Activated CD8-positive, alpha-beta memory T cell treated with anti-CD3 and anti-CD28 coated beads, Interleukin-2, amount 50 U/mL, for 4 hours (primary cell): ENCODE data around the gene BNIP3.

Experiments used
- DNase-seq: peaks from one replicate; pipeline ENCODE4 v3.0.0-alpha.2; 2020

The BNIP3 gene

DNA sequence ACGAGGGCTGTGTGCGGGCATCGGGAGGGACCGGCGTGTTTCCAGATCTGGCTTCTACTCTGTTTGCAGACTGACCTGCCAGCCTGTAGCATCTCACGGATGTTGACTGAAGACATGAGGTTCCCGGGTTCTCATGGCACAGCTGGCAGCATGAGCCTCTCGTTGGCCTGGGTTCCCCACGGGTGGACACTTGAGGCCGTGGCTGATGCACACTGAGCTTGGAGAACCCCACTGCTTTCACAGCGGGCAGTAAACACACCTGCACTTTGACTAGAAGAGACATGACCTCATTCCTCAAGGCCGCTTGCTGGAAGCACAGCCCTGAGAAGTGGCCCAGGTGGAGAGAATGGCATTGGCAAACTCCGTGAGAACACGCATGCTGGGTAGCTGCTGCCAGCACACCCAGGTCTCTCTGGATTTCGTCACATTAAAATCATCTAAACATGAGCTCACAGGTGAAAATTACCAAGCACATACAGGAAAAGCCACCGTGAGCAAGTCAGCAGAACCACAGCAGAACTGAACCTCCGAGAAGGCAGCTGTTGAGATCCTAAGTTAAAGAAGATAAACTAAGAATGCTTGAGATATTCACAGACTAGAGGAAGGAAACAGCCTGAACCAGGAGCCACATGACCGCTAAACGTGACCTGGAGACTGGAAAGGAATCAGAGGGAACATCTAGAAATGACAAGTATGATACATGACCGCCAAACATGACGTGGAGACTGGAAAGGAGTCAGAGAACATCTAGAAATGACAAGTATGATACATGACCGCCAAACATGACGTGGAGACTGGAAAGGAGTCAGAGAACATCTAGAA lies 32.5 kb downstream of the BNIP3 start:
- no peak for DNase-seq

DNA sequence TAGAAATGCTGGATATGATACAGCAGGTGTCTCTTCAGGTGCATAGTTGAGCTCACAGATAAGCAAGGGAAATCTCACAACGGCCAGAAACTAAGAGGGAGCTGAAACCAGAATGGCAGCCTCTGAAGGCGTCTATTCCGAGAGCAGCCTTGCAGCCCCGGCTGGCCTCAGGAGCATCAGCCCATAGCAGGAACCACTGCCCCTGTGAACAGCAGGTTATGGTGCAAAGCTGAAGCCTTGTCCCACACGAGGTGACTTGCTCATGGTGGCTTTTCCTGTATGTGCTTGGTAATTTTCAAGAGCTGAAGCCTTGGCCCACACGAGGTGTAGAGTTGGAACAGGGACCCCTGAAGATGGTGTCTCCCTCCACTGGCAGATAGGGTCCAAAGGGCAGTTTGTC lies 33.2 kb downstream of the BNIP3 start:
- DNase-seq: no peak

DNA sequence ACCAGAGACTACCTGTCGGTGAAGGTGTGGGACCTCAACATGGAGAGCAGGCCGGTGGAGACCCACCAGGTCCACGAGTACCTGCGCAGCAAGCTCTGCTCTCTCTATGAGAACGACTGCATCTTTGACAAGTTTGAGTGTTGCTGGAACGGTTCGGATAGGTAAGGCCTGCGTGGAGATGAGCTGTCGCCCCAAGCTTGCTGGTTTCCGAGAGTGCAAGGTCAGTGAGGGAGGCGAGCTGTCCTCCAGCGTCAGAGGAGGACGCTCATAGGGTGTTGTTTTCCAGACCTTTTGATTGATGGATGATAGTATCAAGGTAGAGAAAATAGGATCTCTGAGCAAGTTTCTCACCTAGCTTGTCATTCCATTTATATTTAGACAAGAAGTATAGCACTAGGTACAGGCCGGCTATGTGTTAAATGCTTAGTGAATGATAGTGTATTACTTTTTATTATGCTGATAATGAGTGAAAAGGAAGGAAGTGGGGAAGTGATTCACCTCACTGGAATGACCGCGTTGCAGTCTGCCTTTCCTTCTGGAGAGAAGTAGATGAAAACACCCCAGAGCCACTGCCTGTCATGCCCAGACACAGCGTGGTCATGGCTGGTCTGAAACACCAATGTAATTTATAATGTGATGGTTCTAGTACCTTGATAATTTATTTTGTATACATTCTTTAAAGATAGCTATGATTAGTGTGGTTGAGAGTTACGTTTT lies 33.9 kb downstream of the BNIP3 start:
- no peak for DNase-seq

DNA sequence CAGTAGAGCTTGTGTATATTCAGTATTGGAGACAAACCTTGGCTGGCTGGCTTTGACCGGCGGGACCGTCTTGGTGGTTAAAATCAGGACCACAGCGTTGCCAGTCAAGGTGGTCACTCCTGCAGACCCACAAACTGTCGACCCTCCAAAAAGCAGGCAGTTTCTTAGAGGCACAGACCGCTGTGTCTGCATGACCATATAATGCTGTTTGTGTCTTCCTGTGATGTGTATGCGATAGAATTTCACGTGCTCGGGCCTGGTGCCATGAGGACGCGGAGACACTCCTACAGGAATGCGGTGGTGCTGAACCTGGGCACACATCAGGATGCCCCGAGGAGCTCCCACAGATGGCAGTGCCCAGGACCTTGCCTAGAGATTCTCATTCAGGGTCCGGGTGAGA lies 34.8 kb downstream of the BNIP3 start:
- DNase-seq: no peak

DNA sequence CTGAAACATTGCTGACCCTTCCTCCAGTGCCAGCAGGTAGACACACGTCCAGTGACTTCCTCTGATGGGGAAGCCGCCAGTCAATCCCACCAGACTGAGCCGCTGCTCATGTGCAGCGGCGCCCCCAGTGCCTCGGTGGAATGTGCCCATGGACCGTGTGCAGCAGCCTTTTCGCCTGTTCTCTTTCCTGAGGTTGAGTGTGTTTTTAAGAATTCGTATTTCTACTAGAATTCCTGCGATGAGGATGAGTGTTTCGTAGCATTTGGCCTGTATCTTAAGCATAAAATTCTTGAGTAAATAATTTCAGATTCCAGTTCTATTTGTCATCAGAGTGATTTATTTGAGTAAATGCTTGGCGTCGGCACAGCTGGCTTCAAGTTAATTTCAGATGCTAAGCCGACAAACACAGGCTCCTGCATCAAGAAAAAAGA lies 35.4 kb downstream of the BNIP3 start:
- no peak for DNase-seq

DNA sequence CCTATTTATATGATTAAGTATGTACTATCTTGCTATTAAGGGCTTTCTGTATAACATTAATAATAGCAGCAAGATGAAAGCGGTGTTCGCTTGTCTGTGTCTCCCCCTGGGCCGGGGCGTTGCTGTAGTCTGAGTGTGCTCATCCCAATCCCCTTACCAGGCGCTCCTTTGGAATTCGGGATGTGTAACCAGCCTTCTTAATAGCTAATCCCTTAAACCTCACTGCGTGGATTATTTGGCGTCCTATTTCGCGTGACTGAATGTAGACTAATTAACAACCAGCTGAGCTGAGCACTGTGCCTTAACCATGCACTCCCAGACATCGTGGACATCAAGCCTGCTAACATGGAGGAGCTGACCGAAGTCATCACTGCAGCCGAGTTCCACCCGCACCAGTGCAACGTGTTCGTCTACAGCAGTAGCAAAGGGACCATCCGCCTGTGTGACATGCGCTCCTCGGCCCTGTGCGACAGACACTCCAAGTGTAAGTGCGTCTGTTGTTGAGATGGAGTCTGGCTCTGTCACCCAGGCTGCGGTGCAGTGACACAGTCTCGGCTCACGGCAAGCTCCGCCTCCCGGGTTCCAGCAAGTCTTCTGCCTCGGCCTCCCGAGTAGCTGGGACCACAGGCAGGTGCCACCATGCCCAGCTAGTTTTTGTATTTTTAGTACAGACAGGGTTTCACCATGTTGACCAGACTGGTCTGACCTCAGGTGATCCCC lies 36.6 kb downstream of the BNIP3 start:
- DNase-seq: no peak

DNA sequence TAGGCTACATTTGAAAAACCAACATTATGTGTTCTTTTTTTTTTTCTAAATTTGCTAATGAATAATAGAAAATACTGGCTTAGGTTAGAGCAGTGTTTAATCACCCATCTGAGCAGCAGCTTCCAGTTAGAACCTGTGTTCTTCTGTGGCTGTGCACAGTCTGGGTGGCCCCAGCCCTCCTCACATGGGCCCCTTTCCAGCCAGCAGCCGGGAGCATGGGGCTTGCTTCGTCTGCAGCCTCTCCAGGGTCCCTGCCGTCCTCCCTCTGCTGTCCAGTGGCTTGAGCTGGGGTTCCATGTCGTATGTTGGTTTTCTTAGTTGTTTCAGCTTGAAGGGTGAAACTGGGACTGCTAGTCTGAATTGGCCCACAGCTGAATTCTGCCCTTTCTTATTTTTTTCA lies 37.3 kb downstream of the BNIP3 start:
- DNase-seq: no peak

DNA sequence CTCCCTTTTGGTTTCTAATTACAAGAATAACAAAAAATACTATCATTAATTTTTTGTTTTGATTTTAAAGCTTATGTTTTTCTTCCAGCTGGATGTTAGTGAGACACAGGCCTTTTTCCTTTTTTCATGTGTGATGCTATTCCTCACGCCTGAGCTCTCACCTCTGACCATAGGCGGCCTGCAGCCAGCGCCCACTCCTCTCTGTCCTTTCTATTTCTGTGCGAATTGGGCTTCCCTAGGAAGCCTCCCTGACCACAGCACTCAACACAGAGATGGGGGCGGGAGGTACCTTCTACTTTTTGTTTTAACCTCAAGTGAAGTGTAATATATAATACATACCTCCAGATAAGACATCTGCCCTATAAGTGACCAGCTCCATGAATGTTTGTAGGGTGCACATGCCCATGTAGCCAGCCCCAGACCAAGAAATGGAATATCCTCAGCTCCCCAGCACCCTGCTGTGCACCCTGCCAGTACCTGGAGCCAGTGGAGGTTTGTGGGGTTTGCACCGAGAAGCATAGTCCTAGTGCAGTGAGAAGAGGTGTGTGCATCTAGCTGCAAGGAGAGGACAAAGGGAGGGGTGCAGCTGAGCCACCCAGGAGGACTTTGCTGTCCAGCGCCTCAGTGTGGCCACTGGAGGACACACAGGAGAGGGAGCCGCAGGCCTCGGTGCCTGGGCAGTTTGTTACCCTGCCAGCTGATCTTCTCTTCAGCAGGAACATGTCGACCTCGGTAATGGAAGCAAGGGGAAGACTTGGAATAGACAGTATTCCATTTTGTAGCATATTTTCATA lies 38.5 kb downstream of the BNIP3 start:
- no peak for DNase-seq

DNA sequence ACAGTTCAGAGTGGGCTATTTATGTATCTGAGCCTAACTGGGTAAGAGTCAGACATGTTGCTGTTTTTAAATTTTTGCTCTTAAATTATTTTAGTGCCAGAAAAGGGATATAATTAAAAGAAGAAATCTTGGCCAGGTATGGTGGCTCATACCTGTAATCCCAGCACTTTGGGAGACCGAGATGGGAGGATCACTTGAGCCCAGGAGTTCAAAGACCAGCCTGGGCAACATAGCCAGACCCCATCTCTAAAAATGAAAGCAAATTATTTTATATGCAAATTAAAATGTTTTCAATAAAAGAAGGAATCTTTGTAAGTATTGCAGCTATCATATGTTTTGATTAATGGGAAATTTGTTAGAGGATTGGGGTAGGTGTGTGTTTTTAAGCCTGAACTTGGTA lies 39.3 kb downstream of the BNIP3 start:
- DNase-seq: no peak

DNA sequence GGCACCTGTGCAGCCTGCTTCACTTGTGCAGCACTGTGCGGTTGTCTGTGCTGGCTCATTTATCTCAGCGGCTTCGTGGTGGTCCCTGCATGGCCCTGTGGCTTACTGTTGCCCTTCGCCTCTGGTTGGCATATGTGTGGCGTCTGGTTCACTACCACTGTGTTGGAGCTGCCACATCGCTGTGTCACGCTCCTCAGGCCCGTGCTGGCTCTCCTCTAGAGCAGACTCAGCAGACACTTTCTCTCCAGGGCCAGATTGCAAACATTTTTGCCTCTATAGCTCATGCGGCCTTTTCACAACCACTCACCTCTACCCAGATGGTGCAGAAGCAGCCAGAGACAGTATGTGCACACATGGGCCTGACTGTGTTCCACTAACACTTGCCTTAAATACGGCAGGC lies 43.0 kb downstream of the BNIP3 start:
- no peak for DNase-seq

DNA sequence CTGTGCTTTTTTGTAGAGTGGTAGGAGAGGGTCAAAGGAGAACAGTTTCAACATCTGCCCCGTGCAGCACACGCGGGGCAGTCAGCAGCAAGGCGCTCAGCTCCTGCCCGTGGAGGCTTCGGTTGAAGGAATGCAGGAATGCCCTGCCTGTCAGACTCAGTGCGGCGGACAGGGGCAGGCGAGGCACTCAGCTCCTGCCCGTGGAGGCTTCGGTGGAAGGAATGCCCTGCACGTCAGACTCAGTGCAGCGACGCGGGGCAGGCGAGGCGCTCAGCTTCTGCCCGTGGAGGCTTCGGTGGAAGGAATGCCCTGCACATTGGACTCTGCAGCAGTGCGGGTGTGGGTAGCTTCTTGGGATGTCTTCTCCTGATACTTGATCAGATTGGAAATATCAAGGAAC lies 43.9 kb downstream of the BNIP3 start:
- no peak for DNase-seq

DNA sequence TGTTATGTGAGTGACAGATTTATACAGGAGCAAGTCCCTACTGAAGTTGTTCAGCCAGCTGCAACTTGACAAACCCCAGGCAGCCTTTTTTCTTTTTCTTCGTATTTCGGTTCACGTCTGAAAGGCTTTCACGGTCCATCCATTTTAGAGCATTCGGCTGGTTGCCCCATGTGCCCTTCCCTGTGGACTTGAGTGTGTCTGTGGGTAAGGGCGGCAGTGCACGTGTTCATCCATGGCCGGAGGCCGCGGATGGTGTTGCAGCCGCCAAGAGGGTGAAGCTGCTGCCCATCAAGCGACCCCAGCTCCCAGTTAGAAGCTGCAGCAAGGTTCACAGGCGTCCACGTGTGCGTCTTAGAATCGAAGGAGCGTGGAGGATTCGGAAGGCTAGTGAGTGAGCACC lies 45.0 kb downstream of the BNIP3 start:
- DNase-seq: no peak

DNA sequence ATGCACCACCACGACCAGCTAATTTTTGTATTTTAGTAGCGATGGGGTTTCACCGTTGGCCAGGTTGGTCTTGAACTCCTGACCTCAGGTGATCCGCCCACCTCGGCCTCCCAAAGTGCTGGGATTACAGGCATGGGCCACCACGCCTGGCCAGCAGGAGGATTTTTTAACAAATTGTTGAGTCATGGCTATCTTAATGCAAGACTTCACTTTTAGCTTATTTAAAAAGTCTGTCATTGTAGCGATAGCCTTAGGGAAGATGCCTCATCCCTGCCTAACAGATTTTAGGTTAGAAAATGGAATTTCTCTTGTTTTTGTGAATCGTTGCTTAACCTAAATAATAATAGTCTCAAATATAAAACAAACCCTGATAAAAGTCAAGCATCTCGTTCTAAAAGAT lies 45.4 kb downstream of the BNIP3 start:
- DNase-seq: no peak

DNA sequence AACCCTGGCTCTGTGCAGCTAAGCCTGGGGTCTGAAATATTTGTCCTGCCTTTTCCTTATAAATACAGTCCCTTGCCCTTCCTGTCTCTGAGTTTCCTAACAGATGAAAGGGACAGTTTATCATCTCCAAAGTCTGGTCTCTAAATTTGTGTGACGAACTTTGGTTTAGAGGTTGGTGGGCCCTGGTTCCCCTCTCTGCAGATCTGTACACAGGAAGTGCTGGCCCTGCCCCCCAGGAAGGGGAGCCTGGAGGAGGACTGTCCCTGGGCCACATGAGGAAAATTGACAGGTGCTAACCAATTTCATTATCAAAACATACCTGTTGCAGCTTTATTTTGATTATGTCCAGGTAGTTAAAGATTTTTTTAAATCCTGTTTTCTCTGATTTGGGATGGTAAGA lies 46.5 kb downstream of the BNIP3 start:
- no peak for DNase-seq

DNA sequence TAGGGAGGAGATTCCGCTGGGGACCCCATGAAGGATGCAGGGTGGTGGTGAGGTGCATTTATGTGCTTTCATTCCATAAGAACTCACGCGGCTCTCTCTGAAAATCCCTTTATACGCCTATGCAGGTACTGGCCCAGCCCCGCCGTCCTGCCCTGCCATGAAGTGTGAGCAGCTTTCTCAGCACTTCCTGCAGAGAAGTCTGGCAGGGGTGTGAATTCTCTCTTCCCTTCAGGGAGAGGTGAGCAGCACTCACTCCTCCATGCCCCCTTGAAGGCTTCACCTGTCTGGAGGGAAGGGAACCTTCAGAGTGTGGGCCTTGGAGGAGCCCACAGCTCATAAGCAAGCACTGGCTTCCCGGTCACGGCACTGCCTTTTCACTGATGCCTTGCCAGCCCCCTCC lies 47.0 kb downstream of the BNIP3 start:
- no peak for DNase-seq

DNA sequence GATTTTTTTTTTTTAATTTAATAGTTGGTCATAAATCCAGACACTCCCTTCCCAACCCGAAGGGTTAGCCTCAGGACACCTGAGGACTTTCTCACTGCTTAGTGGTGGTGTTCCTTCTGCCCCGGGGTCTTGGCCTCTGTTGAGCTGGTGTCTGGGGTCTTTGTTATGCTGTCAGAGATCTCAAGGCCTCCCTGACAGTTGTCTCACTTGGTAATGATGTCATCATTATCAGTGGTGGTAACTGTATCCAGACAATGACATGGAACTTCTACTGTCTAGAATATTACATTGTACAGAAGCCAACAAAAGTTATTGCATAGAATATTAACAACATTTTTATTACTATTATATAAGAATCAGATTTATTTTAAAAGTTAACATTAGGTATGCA lies 48.0 kb downstream of the BNIP3 start:
- DNase-seq: no peak

DNA sequence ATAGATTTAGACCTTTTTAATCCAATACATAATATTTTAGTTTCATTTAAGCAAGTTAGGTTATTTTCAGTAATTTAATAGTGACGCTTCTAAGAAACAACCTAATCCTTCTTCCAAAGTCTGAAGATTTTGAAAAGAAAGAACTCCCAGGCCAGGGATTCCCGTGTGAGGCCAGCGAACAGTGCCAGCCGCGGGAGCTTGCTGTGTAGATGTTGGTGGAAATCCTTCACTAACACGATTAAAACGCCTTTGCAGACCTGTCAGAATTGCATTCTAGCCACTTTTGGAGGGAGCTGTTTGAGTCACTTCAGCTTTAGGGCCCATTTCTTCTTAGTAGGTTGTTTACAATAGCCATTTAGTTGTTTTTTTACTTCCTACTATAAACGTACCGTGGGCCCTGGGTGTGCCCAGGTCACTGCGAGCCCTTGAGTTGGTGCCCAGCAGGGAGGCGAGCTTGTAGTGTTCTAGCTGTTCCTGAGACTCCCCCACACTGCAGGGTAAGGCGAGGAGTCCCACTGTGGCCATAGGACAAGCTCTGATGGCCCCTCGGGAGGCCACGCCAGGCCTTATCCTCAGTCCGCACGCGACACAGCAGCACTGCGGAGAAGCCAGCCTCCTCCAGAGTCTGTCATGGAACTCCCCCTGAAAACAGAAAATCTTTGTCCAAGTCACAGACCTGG lies 48.6 kb downstream of the BNIP3 start:
- DNase-seq: no peak

DNA sequence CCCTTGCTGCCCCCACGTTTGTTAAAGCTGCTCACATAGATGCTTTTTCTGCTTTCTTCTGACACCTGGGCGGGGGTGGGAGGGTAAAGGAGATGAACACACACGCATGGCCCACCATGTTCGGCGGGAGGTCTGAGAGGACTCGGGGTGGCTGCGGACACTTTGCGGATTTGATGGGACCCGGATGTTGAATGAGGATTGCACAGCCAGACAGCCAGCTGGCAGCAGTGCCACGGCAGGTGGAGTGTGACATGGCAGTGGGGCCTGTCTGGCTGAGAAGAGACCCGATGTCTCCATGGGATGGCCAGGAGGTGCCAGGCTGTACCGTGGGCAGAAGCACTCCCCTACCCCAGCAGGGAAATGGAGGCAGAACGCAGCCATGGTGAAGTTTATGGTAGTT lies 49.7 kb downstream of the BNIP3 start:
- no peak for DNase-seq

DNA sequence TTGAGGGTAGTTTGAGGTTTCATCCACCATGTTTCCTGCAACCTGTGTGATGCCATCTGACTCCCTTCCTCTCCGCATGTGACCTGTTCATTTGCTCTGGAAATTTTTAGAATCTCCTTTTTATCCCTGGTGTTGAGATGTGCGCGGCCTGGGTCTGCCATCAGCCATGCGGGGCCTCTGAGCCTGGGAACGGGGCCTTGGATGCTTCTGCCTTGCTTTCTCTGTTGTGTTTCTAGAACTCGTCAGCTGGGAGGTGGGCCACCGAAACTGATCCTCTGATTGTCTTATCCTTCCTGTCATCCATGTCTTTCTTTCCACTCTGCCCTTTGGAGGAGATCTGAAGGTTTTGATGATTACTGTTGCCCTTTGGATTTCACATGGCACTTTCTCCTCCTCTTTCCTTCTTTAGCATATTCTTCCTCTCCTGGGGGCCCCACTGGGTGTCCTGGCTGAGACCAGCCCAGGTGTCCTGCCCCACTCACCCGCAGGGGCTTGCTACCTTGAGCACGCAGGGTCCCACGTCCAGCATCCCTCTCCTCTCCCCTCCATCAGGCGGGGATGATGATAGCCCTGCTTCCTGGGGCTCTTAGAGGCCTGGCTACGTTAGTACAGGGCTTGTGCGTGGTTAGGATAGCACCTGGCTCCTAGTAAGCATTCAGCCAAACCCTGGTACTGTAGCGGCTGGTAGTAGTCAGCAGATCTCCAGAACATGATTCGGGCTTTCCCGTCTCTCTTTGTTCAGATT lies 51.0 kb downstream of the BNIP3 start:
- DNase-seq: no peak

DNA sequence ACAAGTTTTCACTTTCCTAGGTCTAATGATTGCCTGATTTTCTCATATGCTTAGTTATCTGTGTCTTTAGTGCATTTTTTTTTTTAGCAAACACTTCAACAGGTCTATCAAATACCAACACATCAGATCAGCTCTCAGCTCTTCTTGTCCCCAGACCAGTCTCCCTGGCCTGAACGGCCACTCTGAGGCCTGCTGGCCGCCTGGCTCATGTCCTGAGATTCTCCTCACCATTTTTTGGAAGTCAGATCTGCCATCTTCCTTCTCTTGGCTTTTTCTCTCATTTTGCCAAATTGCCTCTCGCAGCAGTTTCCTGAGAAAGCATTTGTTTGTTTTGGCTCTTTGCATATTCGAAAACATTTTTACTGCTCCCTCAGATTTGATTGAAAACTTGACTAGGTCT lies 51.6 kb downstream of the BNIP3 start:
- DNase-seq: no peak

DNA sequence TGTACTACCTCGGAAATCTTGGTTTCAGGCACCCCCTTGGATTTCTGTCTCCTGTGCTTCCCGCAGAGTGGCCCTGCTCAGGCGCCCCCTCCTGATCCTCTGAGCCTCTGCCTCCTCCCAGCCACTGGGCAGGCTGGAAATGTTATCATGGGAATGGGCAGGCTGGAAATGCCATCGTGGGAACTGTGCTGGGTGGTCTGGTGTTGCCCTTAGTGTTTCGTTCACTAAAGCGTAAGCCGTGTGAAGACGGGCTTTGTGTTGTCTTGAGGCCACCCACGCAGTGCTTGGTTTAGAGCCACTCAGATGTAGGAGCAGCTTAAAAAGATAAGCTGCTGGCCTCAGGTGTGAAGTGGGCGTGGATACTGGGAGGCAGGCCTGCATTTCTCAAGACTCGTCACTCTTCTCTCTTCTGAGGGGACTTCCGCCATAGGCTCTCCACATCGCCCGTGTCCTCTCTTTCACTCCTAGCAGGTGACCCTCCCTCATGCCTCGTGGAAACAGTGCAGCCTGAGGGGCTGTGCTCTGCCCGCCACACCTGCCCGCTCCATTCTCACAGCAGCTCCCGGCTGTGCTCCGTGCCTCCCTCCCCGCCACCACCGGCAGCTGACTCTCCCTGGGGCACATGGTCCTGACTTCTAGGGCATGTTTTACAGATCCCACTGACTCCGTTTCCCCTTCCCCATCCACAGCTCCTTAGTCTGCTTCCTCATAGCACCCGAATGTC lies 52.4 kb downstream of the BNIP3 start:
- no peak for DNase-seq
